ENCODE measurements around the gene ZNF574.

DNA sequence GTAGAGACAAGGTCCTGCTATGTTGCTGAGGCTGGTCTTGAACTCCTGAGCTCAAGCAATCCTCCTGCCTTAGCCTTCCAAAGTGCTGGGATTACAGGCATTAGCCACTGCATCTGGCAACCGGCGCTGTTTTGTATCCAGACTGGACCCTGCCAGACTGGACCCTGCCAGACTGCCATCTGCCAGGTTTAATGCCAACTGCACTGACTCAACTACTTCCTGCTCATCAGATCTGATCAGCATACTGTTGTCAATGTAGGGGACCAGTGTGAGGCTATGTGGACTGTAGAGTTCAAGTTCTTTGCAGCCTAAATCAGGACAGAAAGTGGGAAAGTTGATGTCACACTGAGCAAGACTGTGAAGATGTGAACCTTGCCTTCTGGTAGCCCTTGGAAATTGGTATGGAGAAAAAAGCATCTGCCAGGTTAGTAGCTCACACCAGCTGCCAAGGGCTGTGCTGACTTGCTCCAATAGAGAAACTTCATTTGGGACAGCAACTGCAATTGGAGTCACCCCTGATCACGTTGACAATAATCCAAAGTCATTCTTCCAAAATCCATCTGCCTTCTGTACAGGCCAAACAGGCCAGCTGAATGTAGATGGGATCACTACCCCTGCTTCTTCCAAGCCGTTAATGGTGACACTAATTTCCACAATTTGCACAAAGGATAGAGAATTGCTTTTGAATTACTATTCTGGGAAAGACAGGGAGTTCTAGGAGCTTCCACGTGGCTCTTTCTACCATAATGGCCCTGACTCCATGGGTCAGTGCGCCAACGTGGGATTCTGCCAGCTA is 45.1 kb upstream of the ZNF574 start:
- TF ChIP-seq, protein P1, sequence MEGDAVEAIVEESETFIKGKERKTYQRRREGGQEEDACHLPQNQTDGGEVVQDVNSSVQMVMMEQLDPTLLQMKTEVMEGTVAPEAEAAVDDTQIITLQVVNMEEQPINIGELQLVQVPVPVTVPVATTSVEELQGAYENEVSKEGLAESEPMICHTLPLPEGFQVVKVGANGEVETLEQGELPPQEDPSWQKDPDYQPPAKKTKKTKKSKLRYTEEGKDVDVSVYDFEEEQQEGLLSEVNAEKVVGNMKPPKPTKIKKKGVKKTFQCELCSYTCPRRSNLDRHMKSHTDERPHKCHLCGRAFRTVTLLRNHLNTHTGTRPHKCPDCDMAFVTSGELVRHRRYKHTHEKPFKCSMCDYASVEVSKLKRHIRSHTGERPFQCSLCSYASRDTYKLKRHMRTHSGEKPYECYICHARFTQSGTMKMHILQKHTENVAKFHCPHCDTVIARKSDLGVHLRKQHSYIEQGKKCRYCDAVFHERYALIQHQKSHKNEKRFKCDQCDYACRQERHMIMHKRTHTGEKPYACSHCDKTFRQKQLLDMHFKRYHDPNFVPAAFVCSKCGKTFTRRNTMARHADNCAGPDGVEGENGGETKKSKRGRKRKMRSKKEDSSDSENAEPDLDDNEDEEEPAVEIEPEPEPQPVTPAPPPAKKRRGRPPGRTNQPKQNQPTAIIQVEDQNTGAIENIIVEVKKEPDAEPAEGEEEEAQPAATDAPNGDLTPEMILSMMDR (conservative IDR thresholded peaks at IDR 0.05), result no peak
- TF ChIP-seq ZFX (IDR thresholded peaks at IDR 0.05), result no peak

Measured in C4-2B (cell line).